Measurements from ENCODE around the gene G6PC3.

The G6PC3 gene

GRCh38 chr17:44112284-44113280 is 42.0 kb downstream of the G6PC3 start:
- Histone ChIP-seq H3K27ac (ENCODE audit: extremely low read depth, low read depth, low read length) (no peak overlapping the region), H3K4me3 (ENCODE audit: low read depth, low read length) (no peak overlapping the region), H3K9me3 (ENCODE audit: control insufficient read depth, insufficient read depth, low read depth, low read length) (no peaks in the 10 kb centered on the region), H3K4me1 (ENCODE audit: control insufficient read depth, insufficient read depth, low read length) (peaks cover 24% of the 10 kb centered on the region), H3K36me3 (ENCODE audit: control insufficient read depth in 2 of 2, insufficient read depth in 1 of 2, low read length in 2 of 2) (peaks cover 0 to 42% of the 10 kb centered on the region in 2 experiments; a peak in 1 of 3 replicates)
- ChIA-PET CTCF (interaction anchor here (0.7 to 3.9 kb wide), 6 partner anchors 10 to 171 kb away, joined by 3 to 22 read pairs (median 6); partner anchors contain the start of gene HDAC5), POLR2A (interaction anchor here (0.6 to 5.1 kb wide), 4 partner anchors 10 to 57 kb away, joined by 5 to 34 read pairs (median 9); partner anchors contain the start of genes ASB16, HDAC5 and LSM12)
- TF ChIP-seq ZFP3 (tag by site-specific recombination; IDR thresholded peaks at IDR 0.05; ENCODE audit: low read depth) (no peak), ZNF23 (tag by site-specific recombination; IDR thresholded peaks at IDR 0.05; ENCODE audit: borderline replicate concordance) (no peak), ZFHX2 (tag by site-specific recombination; conservative IDR thresholded peaks at IDR 0.05) (peak; percentile 35; the same call in 1 of the 2 replicates), GLI2 (tag by site-specific recombination; IDR thresholded peaks at IDR 0.05; ENCODE audit: borderline replicate concordance, low read depth) (no peak), ZNF350 (tag by site-specific recombination; IDR thresholded peaks at IDR 0.05) (no peak), OSR2 (tag by site-specific recombination; IDR thresholded peaks at IDR 0.05) (peak; percentile 77), ZIC2 (tag by site-specific recombination; IDR thresholded peaks at IDR 0.05) (no peak), SP7 (tag by site-specific recombination; IDR thresholded peaks at IDR 0.05) (no peak), TRIM28 (IDR thresholded peaks at IDR 0.05; ENCODE audit: borderline replicate concordance, low read length) (no peak), HOXD13 (CRISPR knock-in tag; IDR thresholded peaks at IDR 0.05; ENCODE audit: borderline replicate concordance) (no peak), SP3 (tag by site-specific recombination; IDR thresholded peaks at IDR 0.05) (no peak), SCRT2 (tag by site-specific recombination; IDR thresholded peaks at IDR 0.05) (peak; percentile 14; the same call in 1 of the 2 replicates), ZNF449 (tag by site-specific recombination; IDR thresholded peaks at IDR 0.05) (0 out of 2 replicates have a peak, but pooled peaks have one; percentile 40), ZNF394 (tag by site-specific recombination; IDR thresholded peaks at IDR 0.05; ENCODE audit: borderline replicate concordance) (peak; percentile 65; the same call in 1 of the 2 replicates), ZNF664 (tag by site-specific recombination; IDR thresholded peaks at IDR 0.05) (no peak), ZNF580 (tag by site-specific recombination; IDR thresholded peaks at IDR 0.05) (no peak), ZNF223 (tag by site-specific recombination; IDR thresholded peaks at IDR 0.05) (no peak), HIC1 (tag by site-specific recombination; IDR thresholded peaks at IDR 0.05) (peak; percentile 31; the same call in 1 of the 2 replicates), PRDM10 (tag by site-specific recombination; IDR thresholded peaks at IDR 0.05) (no peak), GLIS1 (tag by site-specific recombination; IDR thresholded peaks at IDR 0.05) (peak; percentile 14; the same call in 1 of the 2 replicates), ZNF335 (tag by site-specific recombination; conservative IDR thresholded peaks at IDR 0.05) (peak; percentile 44), ATF2 (tag by site-specific recombination; IDR thresholded peaks at IDR 0.05; ENCODE audit: low read depth) (peak; percentile 31; the same call in 1 of the 2 replicates), BCL11A (tag by site-specific recombination; IDR thresholded peaks at IDR 0.05; ENCODE audit: low read depth) (no peak), ZNF211 (tag by site-specific recombination; IDR thresholded peaks at IDR 0.05; ENCODE audit: low read depth) (no peak), ZNF266 (tag by site-specific recombination; IDR thresholded peaks at IDR 0.05; ENCODE audit: low read depth) (no peak), ZBTB48 (tag by site-specific recombination; IDR thresholded peaks at IDR 0.05) (no peak)
